Measurements from ENCODE around the gene PSTPIP1.

GRCh38 chr15:76988867-76989780 is 5.8 kb upstream of the PSTPIP1 start:
- no peak for TF ChIP-seq SIN3A (IDR thresholded peaks at IDR 0.05; ENCODE audit: borderline replicate concordance, insufficient read depth, low read length)
- 0 out of 2 replicates have a peak, but pooled peaks have one; percentile 36 for TF ChIP-seq POLR2AphosphoS5 (IDR thresholded peaks at IDR 0.05; ENCODE audit: low read depth, low read length)
- TF ChIP-seq, protein P1, sequence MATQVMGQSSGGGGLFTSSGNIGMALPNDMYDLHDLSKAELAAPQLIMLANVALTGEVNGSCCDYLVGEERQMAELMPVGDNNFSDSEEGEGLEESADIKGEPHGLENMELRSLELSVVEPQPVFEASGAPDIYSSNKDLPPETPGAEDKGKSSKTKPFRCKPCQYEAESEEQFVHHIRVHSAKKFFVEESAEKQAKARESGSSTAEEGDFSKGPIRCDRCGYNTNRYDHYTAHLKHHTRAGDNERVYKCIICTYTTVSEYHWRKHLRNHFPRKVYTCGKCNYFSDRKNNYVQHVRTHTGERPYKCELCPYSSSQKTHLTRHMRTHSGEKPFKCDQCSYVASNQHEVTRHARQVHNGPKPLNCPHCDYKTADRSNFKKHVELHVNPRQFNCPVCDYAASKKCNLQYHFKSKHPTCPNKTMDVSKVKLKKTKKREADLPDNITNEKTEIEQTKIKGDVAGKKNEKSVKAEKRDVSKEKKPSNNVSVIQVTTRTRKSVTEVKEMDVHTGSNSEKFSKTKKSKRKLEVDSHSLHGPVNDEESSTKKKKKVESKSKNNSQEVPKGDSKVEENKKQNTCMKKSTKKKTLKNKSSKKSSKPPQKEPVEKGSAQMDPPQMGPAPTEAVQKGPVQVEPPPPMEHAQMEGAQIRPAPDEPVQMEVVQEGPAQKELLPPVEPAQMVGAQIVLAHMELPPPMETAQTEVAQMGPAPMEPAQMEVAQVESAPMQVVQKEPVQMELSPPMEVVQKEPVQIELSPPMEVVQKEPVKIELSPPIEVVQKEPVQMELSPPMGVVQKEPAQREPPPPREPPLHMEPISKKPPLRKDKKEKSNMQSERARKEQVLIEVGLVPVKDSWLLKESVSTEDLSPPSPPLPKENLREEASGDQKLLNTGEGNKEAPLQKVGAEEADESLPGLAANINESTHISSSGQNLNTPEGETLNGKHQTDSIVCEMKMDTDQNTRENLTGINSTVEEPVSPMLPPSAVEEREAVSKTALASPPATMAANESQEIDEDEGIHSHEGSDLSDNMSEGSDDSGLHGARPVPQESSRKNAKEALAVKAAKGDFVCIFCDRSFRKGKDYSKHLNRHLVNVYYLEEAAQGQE (IDR thresholded peaks at IDR 0.05; ENCODE audit: insufficient read depth in 1 of 2, low read depth in 2 of 2, low read length in 2 of 2), result no peak
- TF ChIP-seq TAF1 (IDR thresholded peaks at IDR 0.05; ENCODE audit: borderline replicate concordance, insufficient read depth, low read length), result no peak; the same call in 1 of the 2 replicates
- no peak for TF ChIP-seq FOXP2 (optimal IDR thresholded peaks at IDR 0.05; ENCODE audit: borderline replicate concordance, extremely low read depth, extremely low read length, insufficient read depth)
